B cell (primary cell): ENCODE data around the gene SMC3. TPM values are rescaled to one million over a fixed set of nuclear protein-coding genes. Genes with fewer than 3 reads are reported as not detected.

Experiments
- ATAC-seq: fragments of 200-7000 bp; cut with Tn5 transposase; one replicate; pipeline ENCODE4 v1.10.0; 2021; ENCODE audit warnings: low read depth, mild to moderate bottlenecking, moderate number of reproducible peaks, moderate library complexity
- CTCF ChIA-PET: fragments of 350-600 bp; sonication (Branson Sonifier 250); formaldehyde crosslinking; loops from one replicate; lab custom pipeline; 2021; ENCODE audit warnings: antibody characterized with exemption, inconsistent platforms; lab: Charles Lee
- POLR2A ChIA-PET: fragments of 350-600 bp; sonication (Branson Sonifier 250); formaldehyde crosslinking; loops from one replicate; lab custom pipeline; 2021; ENCODE audit warnings: antibody characterized with exemption; lab: Charles Lee
- DNase-seq: peaks from one replicate; pipeline ENCODE4 v3.0.0; 2013
- H2AFZ ChIP-seq: 2 replicates; pipeline ENCODE4 v1.6.1; 2012; ENCODE audit warnings: mild to moderate bottlenecking, low read depth, low read length; ENCODE audit not compliant: insufficient read depth, poor library complexity, severe bottlenecking
- H3K27ac ChIP-seq, 2 donors: 1 replicate in 1 of 2; 2 replicates in 1 of 2; pipeline ENCODE4 v1.5.1; 2012 to 2013; ENCODE audit warnings: low read length in 2 of 2, mild to moderate bottlenecking in 2 of 2, moderate library complexity in 1 of 2
- H3K27me3 ChIP-seq, 4 experiments: fragments of 200-600 bp in 1 of 4; sonication (generic) in 1 of 4; replicated peaks in 1 of 4; 1 replicate in 2 of 4; 2 replicates in 2 of 4; pipeline versions ENCODE4 v1.6.1 to v1.7.0; 2013 to 2016; ENCODE audit warnings: low read length in 3 of 4, mild to moderate bottlenecking in 2 of 4, mixed read lengths in 1 of 4, moderate library complexity in 1 of 4; ENCODE audit not compliant: insufficient read depth in 4 of 4, control insufficient read depth in 3 of 4; ENCODE audit errors: control extremely low read depth in 1 of 4
- H3K36me3 ChIP-seq, 2 experiments: replicated peaks in 1 of 2; 1 replicate in 1 of 2; 2 replicates in 1 of 2; pipeline versions ENCODE4 v1.6.1 to v1.7.1; 2013; ENCODE audit warnings: low read length in 1 of 2; ENCODE audit not compliant: insufficient read depth in 2 of 2, control insufficient read depth in 1 of 2; ENCODE audit errors: control extremely low read depth in 1 of 2, extremely low read depth in 1 of 2
- H3K4me1 ChIP-seq, 2 donors: fragments of 200-600 bp in 1 of 2; sonication (generic) in 1 of 2; 1 replicate in 1 of 2; 2 replicates in 1 of 2; pipeline versions ENCODE4 v1.5.1 to v1.6.1; 2013 to 2017; ENCODE audit warnings: low read length in 2 of 2; ENCODE audit not compliant: control insufficient read depth in 2 of 2, insufficient read depth in 2 of 2
- H3K4me2 ChIP-seq: replicated peaks from 2 replicates; pipeline ENCODE3; 2012; ENCODE audit warnings: mild to moderate bottlenecking, low read depth, low read length; ENCODE audit not compliant: poor library complexity, severe bottlenecking
- H3K4me3 ChIP-seq, 5 experiments: fragments of 200-600 bp in 1 of 5; sonication (generic) in 1 of 5; 1 replicate in 3 of 5; 2 replicates in 2 of 5; pipeline versions ENCODE4 v1.5.1 to v1.7.0; 2011 to 2016; ENCODE audit warnings: low read length in 4 of 5, mild to moderate bottlenecking in 4 of 5, low read depth in 2 of 5, control low read depth in 1 of 5, moderate library complexity in 1 of 5; ENCODE audit not compliant: insufficient read depth in 1 of 5; ENCODE audit errors: control extremely low read depth in 1 of 5, extremely low read depth in 1 of 5
- H3K79me2 ChIP-seq: fragments of 200-600 bp; sonication (generic); one replicate; pipeline ENCODE4 v1.6.0; 2016; ENCODE audit warnings: low read length; ENCODE audit not compliant: control insufficient read depth, insufficient read depth
- H3K9ac ChIP-seq: fragments of 200-600 bp; sonication (generic); 2 replicates; pipeline ENCODE4 v1.6.1; 2017; ENCODE audit warnings: mild to moderate bottlenecking, low read length, moderate library complexity
- H3K9me3 ChIP-seq, 3 donors: one replicate each; pipeline versions ENCODE4 v1.6.1 to v1.7.1; 2013; ENCODE audit warnings: low read length in 2 of 3; ENCODE audit not compliant: control insufficient read depth in 2 of 3, insufficient read depth in 1 of 3; ENCODE audit errors: control extremely low read depth in 1 of 3
- H4K20me1 ChIP-seq: 2 replicates; pipeline ENCODE4 v1.6.0; 2012; ENCODE audit warnings: mild to moderate bottlenecking, low read length; ENCODE audit not compliant: insufficient read depth, control insufficient read depth, poor library complexity, severe bottlenecking
- H3K27ac Mint-ChIP-seq: one replicate; pipeline ENCODE4 v1.8.0; 2021; ENCODE audit warnings: mixed read lengths
- H3K27me3 Mint-ChIP-seq: one replicate; pipeline ENCODE4 v1.8.0; 2021; ENCODE audit warnings: mixed read lengths
- H3K4me1 Mint-ChIP-seq: one replicate; pipeline ENCODE4 v1.8.0; 2021; ENCODE audit warnings: mixed read lengths
- H3K4me3 Mint-ChIP-seq: one replicate; pipeline ENCODE4 v1.8.0; 2021; ENCODE audit warnings: mixed read lengths
- H3K9me3 Mint-ChIP-seq: one replicate; pipeline ENCODE4 v1.8.0; 2022; ENCODE audit warnings: mixed read lengths; ENCODE audit not compliant: insufficient read depth
- EZH2 ChIP-seq: IDR thresholded peaks from 2 replicates; pipeline ENCODE4 v1.6.1; 2012; ENCODE audit warnings: borderline replicate concordance, low read depth, mild to moderate bottlenecking, moderate library complexity, low read length; ENCODE audit not compliant: insufficient read depth, poor library complexity, severe bottlenecking
- WGBS: methylation state at CpG from one replicate; pipeline ENCODE4 v1.1.5; 2013; ENCODE audit warnings: missing lambda C conversion rate; ENCODE audit not compliant: insufficient coverage; 5-methylcytosine and 5-hydroxymethylcytosine counted together
- intact Hi-C: fragments of 100-400 bp; cut with micrococcal nuclease; formaldehyde crosslinking; loops from one replicate; pipeline ENCODE4 v1.10.0; 2022
- polyA plus RNA-seq: library from polyadenylated mRNA; depleted of rRNA; stranded (reverse); fragments of >200 nt; gene quantifications from 2 replicates; pipeline ENCODE4 v1.2.3, GENCODE V29; 2012
- total RNA-seq, 2 donors: library from RNA; stranded (reverse); fragments of 120-200 nt in 1 of 2; gene quantifications; 1 replicate in 1 of 2; 2 replicates in 1 of 2; pipeline versions ENCODE4 v1.2.3 to v1.2.4, GENCODE V29; 2013 to 2022
- TF ChIP-seq, protein P1 (sequence below): fragments of 200-600 bp; IDR thresholded peaks from one replicate; pipeline ENCODE4 v1.8.0; 2022; ENCODE audit warnings: antibody characterized with exemption, mild to moderate bottlenecking

SMC3 gene
- total and polyA plus RNA-seq, 2 donors (not counting 1 experiment from before 2014, with no cell fraction given), result 6.1 to 45.8 TPM

DNA sequence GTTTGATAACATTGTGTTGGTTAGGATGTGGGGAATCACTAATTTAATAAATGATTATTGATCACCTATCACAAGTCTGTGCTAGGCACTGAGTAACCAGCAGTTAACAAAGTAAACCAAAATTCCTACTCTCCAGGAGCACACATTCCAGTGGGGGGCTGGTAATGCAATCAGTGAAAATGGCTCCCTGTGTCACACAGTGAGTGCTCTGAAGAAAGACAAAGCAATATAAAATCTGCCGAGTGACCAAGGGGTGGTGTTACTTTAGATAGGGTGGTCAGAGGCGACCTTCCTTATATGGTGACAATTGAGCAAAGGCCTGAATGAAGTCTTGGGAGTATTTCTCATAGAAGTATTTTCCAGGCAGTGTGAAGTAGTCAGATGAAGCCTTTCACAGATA is 13.6 kb upstream of the SMC3 start:
- DNase-seq (no peak), ATAC-seq (no peak)
- no peak overlapping the region for H3K27ac Mint-ChIP-seq
- H3K9me3 Mint-ChIP-seq, result no peaks in the 10 kb centered on the region
- no peak overlapping the region for H3K9ac ChIP-seq
- no peak overlapping the region for H3K4me2 ChIP-seq
- peaks cover 0 to 4% of the 10 kb centered on the region in 2 donors for H3K4me1 ChIP-seq
- H3K27me3 Mint-ChIP-seq, result peaks cover 26% of the 10 kb centered on the region
- no peaks in the 10 kb centered on the region for H3K36me3 ChIP-seq
- peaks cover 0 to 9% (median 5%) of the 10 kb centered on the region in 4 experiments for H3K27me3 ChIP-seq
- H3K9me3 ChIP-seq, result no peaks in the 10 kb centered on the region
- no peak overlapping the region for H3K27ac ChIP-seq
- no peak for TF ChIP-seq EZH2
- TF ChIP-seq, protein P1, sequence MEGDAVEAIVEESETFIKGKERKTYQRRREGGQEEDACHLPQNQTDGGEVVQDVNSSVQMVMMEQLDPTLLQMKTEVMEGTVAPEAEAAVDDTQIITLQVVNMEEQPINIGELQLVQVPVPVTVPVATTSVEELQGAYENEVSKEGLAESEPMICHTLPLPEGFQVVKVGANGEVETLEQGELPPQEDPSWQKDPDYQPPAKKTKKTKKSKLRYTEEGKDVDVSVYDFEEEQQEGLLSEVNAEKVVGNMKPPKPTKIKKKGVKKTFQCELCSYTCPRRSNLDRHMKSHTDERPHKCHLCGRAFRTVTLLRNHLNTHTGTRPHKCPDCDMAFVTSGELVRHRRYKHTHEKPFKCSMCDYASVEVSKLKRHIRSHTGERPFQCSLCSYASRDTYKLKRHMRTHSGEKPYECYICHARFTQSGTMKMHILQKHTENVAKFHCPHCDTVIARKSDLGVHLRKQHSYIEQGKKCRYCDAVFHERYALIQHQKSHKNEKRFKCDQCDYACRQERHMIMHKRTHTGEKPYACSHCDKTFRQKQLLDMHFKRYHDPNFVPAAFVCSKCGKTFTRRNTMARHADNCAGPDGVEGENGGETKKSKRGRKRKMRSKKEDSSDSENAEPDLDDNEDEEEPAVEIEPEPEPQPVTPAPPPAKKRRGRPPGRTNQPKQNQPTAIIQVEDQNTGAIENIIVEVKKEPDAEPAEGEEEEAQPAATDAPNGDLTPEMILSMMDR, result no peak
- intact Hi-C loops, result no loop called here
- CTCF ChIA-PET, result interaction anchor here (1.4 to 3.9 kb wide), 2 partner anchors 242 to 247 kb away, joined by 3 to 34 read pairs; partner anchors contain the start of gene SMNDC1
- no peak overlapping the region for H2AFZ ChIP-seq
- no peak overlapping the region for H3K4me3 Mint-ChIP-seq
- no CpG with 5 or more reads among the region's 2 CpGs for WGBS
- H3K79me2 ChIP-seq, result no peaks in the 10 kb centered on the region
- peaks cover 3% of the 10 kb centered on the region for H3K4me1 Mint-ChIP-seq
- no peak overlapping the region for H3K4me3 ChIP-seq
- POLR2A ChIA-PET, result no interaction called here
- H4K20me1 ChIP-seq, result no peaks in the 10 kb centered on the region

DNA sequence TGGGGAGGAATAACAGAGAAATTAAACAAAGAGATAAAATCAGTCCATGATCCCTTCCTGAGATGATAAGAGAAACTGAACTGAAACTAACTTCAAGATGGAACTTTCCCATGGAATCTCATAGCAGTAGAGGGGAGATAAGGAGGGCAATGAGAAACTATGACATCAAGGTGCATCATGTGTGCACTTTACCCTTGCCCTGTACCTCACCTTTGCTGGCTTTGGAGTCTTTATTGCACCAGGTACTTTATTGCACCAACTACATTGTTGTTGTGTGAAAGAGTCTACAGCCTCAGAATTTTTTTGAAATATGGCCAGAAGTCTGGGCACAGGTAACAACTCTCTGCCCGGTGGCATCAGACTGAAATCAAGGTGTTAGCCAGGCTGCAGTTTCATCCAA is 11.2 kb upstream of the SMC3 start:
- Mint-ChIP-seq H3K9me3 (no peaks in the 10 kb centered on the region), H3K4me1 (peaks cover 3% of the 10 kb centered on the region), H3K27ac (no peak overlapping the region), H3K4me3 (no peak overlapping the region), H3K27me3 (peaks cover 22% of the 10 kb centered on the region)
- Histone ChIP-seq H3K79me2 (no peaks in the 10 kb centered on the region), H3K9ac (no peak overlapping the region), H3K36me3 (no peaks in the 10 kb centered on the region), H3K4me1 (peaks cover 0 to 4% of the 10 kb centered on the region in 2 donors), H3K9me3 (no peaks in the 10 kb centered on the region), H3K27me3 (peaks cover 0 to 8% (median 5%) of the 10 kb centered on the region in 4 experiments), H3K4me2 (no peak overlapping the region), H4K20me1 (no peaks in the 10 kb centered on the region), H2AFZ (no peak overlapping the region), H3K27ac (no peak overlapping the region), H3K4me3 (no peak overlapping the region)
- CTCF ChIA-PET, result no interaction called here
- POLR2A ChIA-PET, result no interaction called here
- ATAC-seq (no peak), DNase-seq (no peak)
- intact Hi-C loops, result no loop called here
- no CpG with 5 or more reads among the region's 1 CpG for WGBS
- TF ChIP-seq, protein P1, result no peak
- no peak for TF ChIP-seq EZH2
